GM19043 (cell line): Measurements from ENCODE around the gene MAP3K10.
"Not testable (repeated sequence)": the region's sequence is repeated elsewhere in the genome, so short reads cannot be mapped to it uniquely, and the experiment has no call there.

ENCODE experiments used
- ATAC-seq: cut with Tn5 transposase; IDR thresholded peaks from one replicate; pipeline ENCODE4 v1.9.1; 2021; ENCODE audit warnings: low read depth; ENCODE audit not compliant: unreplicated experiment

Gene MAP3K10

GRCh38 chr19:40190891-40191835, at the start of gene MAP3K10:
Gene MAP3K10 (plus strand): TSS chr19:40191426. CDS start chr19:40192032, 606 bp downstream.
- peak; percentile 71 for ATAC-seq

GRCh38 chr19:40141551-40141950, 49.7 kb upstream of the MAP3K10 start:
- no peak for ATAC-seq

DNA sequence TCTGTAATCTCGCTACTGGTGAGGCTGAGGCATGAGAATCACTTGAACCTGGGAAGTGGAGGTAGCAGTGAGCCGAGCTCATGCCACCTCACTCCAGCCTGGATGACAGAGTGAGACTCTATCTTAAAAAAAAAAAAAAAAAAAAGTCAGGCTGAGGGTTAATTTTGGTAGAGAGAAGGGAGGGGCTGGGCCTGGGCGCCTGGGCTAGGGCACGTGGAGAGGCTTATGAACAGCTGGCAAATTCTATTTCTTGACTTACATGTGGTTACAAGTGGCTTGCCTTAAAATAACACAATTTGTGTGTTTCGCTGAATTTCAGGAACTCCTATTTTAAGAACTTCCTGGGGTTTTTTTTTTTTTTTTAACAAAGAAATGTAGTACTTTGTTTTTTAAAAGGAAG, 47.6 kb upstream of the MAP3K10 start:
- no peak for ATAC-seq

- ATAC-seq = no peak
These were observed 47.1 kb upstream of the MAP3K10 start for GRCh38 chr19:40144151-40144550.

DNA sequence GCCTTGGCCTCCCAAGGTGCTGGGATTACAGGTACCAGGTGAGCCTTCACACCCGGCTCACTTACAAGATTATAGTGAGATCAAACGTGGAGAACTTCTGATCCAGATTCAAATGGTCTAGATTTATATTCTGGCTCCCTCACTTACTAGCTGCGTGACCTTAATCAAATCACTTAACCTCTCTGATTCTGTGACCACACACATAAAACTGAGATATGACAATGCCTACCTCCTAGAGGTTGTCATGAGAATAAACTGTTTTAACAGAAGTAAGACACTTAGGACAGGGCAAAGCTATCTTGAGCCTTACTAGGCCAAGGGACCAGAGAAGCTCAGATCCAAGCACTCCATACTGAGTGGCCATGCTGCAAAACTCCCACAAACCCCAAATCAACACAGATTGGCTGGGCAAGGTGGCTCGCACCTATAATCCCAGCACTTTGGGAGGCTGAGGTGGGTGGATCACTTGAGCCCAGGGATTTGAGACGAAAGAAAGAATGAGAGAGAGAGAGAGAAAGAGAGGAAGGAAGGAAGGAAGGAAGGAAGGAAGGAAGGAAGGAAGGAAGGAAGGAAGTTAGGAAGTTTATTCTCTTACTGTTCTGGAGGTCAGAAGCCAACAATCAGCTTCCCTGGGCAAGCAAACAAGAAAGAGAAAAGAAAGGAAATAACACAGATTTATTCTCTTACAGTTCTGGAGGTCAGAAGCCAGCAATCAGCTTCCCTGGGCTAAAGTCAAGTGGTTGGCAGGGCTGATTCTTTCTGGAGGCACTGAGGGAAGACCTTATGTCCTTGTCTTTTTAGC, 46.1 kb upstream of the MAP3K10 start:
- ATAC-seq = no peak

DNA sequence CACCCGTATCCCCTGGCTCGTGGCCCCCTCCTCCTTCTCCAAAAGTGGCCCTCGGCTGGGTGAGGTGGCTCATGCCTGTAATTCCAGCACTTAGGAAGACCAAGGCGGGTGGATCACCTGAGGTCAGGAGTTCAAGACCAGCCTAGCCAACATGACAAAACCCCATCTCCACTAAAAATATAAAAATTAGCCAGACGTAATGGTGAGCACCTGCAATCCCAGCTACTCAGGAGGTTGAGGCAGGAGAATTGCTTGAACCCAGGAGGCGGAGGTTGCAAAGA, 45.5 kb upstream of the MAP3K10 start:
- not testable (repeated sequence) for ATAC-seq

DNA sequence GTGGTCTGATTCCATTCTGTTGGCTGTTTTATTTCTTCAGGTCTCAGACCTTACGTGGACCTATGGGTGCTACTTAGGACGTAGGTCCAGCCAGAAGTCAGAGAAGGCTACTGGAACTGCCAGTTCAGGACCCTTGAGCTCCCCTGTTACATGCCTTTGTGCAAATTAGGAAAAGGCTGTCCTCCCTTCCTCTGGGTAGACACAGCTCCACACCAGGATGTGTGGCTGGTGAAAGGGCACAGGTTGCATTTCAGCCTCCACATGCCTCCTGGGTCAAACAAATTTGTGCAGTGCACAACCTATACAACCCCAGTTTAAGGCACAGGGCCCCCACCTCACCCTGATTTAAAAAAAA, 43.9 kb upstream of the MAP3K10 start:
- ATAC-seq = no peak

DNA sequence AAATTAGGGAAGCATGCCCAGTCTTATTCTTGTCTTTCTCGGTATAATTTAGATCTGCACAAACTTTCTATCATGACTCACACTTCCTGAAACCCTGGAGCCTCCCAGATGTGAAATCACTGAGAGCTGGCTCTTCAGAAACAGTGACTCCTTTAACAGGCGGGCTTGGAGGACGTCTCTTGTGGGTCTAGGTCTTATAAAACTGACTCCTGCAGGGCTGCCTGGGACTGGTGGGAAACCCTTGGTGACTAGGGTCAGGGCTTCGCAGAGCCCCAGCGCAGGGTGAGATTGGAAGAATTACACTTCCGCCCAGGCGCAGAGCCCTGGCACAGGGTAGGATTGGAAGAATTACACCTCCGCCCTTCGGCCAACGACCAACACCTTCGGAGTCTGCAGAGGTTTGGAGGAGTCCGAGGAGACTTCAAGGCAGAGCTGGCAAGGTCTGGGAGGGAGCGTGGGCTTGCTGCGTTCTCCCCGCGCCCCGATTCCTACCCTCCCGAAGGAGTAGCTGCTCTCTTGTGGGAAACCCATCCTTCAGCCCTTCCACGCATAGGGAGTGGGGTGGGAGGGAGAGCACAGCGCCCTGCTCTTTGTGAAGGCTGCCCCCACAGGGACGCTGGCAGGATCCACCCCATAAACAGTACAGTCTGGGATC, 43.4 kb upstream of the MAP3K10 start:
- ATAC-seq = no peak

- no peak for ATAC-seq
These were observed 41.7 kb upstream of the MAP3K10 start for GRCh38 chr19:40149501-40149900.

DNA sequence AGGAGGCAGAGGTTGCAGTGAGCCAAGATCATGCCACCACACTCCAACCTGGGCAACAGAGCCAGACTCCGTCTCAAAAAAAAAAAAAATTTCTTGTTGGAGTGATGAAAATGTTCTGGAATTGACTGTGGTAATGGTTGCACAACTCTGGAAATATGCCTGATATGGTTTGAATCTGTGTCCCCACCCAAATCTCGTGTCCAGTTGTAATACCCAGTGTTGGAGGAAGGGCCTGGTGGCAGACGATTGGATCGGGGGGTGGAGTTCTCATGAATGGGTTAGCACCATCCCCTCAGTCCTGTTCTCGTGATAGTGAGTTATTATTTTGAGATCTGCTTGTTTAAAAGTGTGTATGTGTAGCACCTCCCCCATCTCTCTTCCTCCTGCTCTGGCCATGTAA, 41.1 kb upstream of the MAP3K10 start:
- ATAC-seq = no peak

- no peak for ATAC-seq
These were observed 37.0 kb upstream of the MAP3K10 start for GRCh38 chr19:40154121-40154680.

DNA sequence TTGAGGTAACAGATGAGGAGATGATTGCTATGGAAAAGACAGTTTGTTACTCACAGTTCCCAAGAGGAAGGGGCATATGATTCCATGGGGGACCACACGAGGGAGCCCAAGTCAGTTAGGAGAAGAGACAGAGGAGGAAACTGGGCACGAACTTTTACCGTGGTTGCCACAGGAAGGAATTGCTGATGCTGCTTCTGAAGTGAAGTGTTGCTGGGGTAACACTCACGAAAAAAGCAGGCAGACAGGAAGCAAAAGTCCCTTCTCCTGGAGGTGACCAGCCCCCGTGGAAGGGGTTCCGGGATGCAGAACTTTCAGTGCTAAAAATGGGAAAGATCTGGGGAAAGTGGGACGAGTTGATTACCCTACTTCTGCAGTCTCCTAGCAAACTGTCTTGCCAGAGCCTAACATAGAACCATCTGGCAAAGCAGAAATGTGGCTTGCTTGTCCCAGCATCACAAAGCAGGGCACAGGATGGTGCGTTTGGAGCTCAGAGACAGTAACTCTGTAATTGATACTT, 35.4 kb upstream of the MAP3K10 start:
- no peak for ATAC-seq

GRCh38 chr19:40157059-40157458, 34.2 kb upstream of the MAP3K10 start:
- no peak for ATAC-seq

DNA sequence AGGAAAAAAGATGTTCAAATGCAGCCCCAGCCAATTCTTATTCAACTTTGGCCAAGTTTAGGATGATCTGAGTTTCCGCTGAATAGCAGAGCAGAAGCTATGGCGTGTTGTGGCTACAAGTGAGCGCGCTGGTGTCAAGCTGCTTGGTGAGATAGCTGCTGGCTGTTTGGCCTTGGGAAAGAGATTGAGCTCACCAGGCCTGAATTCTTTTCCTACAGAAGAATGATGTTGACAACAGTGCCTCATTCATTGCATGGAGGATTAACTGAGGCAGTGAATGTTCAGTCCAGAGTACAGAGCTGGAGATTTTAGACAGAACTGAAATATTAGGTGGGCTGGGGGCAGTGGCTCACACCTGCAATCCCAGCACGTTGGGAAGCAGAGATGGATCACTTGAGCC, 31.5 kb upstream of the MAP3K10 start:
- no peak for ATAC-seq

DNA sequence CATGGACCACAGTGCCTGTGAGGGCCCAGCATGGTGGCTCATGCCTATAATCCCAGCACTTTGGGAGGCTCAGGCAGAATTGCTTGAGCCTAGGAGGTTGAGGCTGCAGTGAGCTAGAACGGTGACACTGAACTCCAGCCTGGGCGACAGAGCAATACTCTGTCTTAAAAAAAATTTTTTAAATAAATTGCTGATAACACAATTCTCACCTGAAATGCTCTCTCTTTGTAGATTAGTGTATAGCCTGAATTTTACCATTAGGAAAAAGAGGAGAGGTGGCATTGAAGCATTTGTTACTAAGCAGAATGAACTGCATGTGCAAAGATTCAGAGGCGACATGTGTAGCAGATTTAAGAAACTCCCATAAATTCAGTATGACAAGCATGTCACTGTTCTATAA, 29.1 kb upstream of the MAP3K10 start:
- no peak for ATAC-seq

GRCh38 chr19:40163541-40164129, 27.6 kb upstream of the MAP3K10 start:
- no peak for ATAC-seq

GRCh38 chr19:40165362-40165937, 25.8 kb upstream of the MAP3K10 start:
- no peak for ATAC-seq

- not testable (repeated sequence) for ATAC-seq
These were observed 21.5 kb upstream of the MAP3K10 start for GRCh38 chr19:40169482-40170302.

DNA sequence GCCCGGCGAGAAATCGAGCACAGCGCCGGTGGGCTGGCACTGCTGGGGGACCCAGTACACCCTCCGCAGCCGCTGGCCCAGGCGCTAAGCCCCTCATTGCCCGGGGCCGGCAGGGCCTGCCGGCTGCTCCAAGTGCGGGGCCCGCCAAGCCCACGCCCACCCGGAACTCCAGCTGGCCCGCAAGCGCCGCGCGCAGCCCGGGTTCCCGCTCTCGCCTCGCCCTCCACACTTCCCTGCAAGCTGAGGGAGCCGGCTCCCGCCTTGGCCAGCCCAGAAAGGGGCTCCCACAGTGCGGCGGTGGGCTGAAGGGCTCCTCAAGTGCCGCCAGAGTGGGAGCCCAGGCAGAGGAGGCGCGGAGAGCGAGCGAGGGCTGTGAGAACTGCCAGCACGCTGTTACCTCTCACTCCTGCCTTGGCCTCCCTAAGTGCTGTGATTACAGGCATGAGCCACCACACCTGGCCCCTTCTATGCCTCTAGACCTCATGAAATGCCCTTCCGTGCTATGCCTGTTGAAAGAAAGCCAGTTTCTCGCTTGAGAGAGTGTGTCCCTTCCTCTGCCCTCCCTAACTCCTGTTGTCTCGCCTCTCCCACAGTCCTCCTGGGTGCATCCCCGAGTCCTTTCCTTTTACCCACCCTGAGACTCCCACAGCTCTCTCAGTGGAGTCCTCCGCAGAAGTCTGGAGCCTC, 20.8 kb upstream of the MAP3K10 start:
- ATAC-seq = not testable (repeated sequence)
